ENCODE measurements around the gene SUPT3H. TPM values are rescaled to one million over a fixed set of nuclear protein-coding genes. Genes with fewer than 3 reads are reported as not detected.

The SUPT3H gene
- polyA plus RNA-seq, 3 donors = 2.4 to 3.5 (median 2.5) TPM

- H3K36me3 ChIP-seq (replicated peaks in 1 of 2; ENCODE audit: control insufficient read depth in 1 of 2, insufficient read depth in 2 of 2, low read length in 2 of 2) = no peaks in the 10 kb centered on the region
- no peak overlapping the region for H2AFZ ChIP-seq (ENCODE audit: insufficient read depth, low read depth, low read length, poor library complexity, severe bottlenecking)
- H3K36me3 Mint-ChIP-seq = no peaks in the 10 kb centered on the region
- intact Hi-C loops (cut with micrococcal nuclease) = no loop called here
- H3K4me1 Mint-ChIP-seq = peaks cover 13% of the 10 kb centered on the region
- WGBS (ENCODE audit: insufficient coverage) = no CpG with 5 or more reads among the region's 1 CpG
- H3K4me2 ChIP-seq (replicated peaks; ENCODE audit: extremely low read depth, low read length, poor library complexity, severe bottlenecking) = no peak overlapping the region
- no peak overlapping the region for H3K4me3 Mint-ChIP-seq
- H3K4me3 ChIP-seq (replicated peaks in 1 of 3; ENCODE audit: low read depth in 2 of 3, low read length in 3 of 3) = no peak overlapping the region
- no peak overlapping the region for H3K27ac ChIP-seq (ENCODE audit: low read depth in 1 of 2, low read length in 2 of 2)
- H3K9me3 ChIP-seq (replicated peaks in 1 of 2; ENCODE audit: control insufficient read depth in 1 of 2, insufficient read depth in 1 of 2, low read length in 2 of 2) = no peaks in the 10 kb centered on the region
- peaks cover 0 to 5% (median 2%) of the 10 kb centered on the region in 7 donors for H3K9me3 Mint-ChIP-seq
- peak overlapping the region in 1 of 7 donors; percentile 11 for H3K27ac Mint-ChIP-seq
- TF ChIP-seq CTCF (IDR thresholded peaks at IDR 0.05) = no peak
- H3K4me1 ChIP-seq (ENCODE audit: control insufficient read depth in 1 of 2, insufficient read depth in 2 of 2, low read length in 2 of 2) = peaks cover 5 to 9% of the 10 kb centered on the region in 2 donors
- no peaks in the 10 kb centered on the region for H3K27me3 ChIP-seq (ENCODE audit: control insufficient read depth in 2 of 2, insufficient read depth in 2 of 2, low read length in 2 of 2)
- no peaks in the 10 kb centered on the region for H3K27me3 Mint-ChIP-seq (ENCODE audit: low read depth in 3 of 3)
- no peak overlapping the region for H3K9ac ChIP-seq (ENCODE audit: insufficient read depth, low read length, poor library complexity, severe bottlenecking)
- no peaks in the 10 kb centered on the region for H3K79me2 ChIP-seq (ENCODE audit: insufficient read depth, low read length)
- DNase-seq = peak in 1 of 3 donors; percentile 4
- no peaks in the 10 kb centered on the region for H4K20me1 ChIP-seq (ENCODE audit: insufficient read depth, low read length)
Observed at GRCh38 chr6:44925100-44925739, 452.5 kb downstream of the SUPT3H start.

- peaks cover 5 to 9% of the 10 kb centered on the region in 2 donors for H3K4me1 ChIP-seq (ENCODE audit: control insufficient read depth in 1 of 2, insufficient read depth in 2 of 2, low read length in 2 of 2)
- no CpG with 5 or more reads among the region's 1 CpG for WGBS (ENCODE audit: insufficient coverage)
- TF ChIP-seq CTCF (IDR thresholded peaks at IDR 0.05) = no peak
- Mint-ChIP-seq H3K27me3 (ENCODE audit: low read depth in 3 of 3) (no peaks in the 10 kb centered on the region), H3K27ac (no peak overlapping the region), H3K4me1 (peaks cover 13% of the 10 kb centered on the region), H3K36me3 (no peaks in the 10 kb centered on the region), H3K4me3 (no peak overlapping the region), H3K9me3 (peaks cover 0 to 5% (median 0%) of the 10 kb centered on the region in 7 donors)
- H3K79me2 ChIP-seq (ENCODE audit: insufficient read depth, low read length) = no peaks in the 10 kb centered on the region
- no peak for DNase-seq
- no peak overlapping the region for H2AFZ ChIP-seq (ENCODE audit: insufficient read depth, low read depth, low read length, poor library complexity, severe bottlenecking)
- H4K20me1 ChIP-seq (ENCODE audit: insufficient read depth, low read length) = no peaks in the 10 kb centered on the region
- no peaks in the 10 kb centered on the region for H3K27me3 ChIP-seq (ENCODE audit: control insufficient read depth in 2 of 2, insufficient read depth in 2 of 2, low read length in 2 of 2)
- no peak overlapping the region for H3K4me3 ChIP-seq (replicated peaks in 1 of 3; ENCODE audit: low read depth in 2 of 3, low read length in 3 of 3)
- no peak overlapping the region for H3K4me2 ChIP-seq (replicated peaks; ENCODE audit: extremely low read depth, low read length, poor library complexity, severe bottlenecking)
- H3K36me3 ChIP-seq (replicated peaks in 1 of 2; ENCODE audit: control insufficient read depth in 1 of 2, insufficient read depth in 2 of 2, low read length in 2 of 2) = no peaks in the 10 kb centered on the region
- no peaks in the 10 kb centered on the region for H3K9me3 ChIP-seq (replicated peaks in 1 of 2; ENCODE audit: control insufficient read depth in 1 of 2, insufficient read depth in 1 of 2, low read length in 2 of 2)
- no peak overlapping the region for H3K27ac ChIP-seq (ENCODE audit: low read depth in 1 of 2, low read length in 2 of 2)
- no peak overlapping the region for H3K9ac ChIP-seq (ENCODE audit: insufficient read depth, low read length, poor library complexity, severe bottlenecking)
- intact Hi-C loops (cut with micrococcal nuclease) = no loop called here
Observed at GRCh38 chr6:44923444-44923843, 454.3 kb downstream of the SUPT3H start.
